ENCODE measurements around the gene MPDZ.

MPDZ gene

DNA sequence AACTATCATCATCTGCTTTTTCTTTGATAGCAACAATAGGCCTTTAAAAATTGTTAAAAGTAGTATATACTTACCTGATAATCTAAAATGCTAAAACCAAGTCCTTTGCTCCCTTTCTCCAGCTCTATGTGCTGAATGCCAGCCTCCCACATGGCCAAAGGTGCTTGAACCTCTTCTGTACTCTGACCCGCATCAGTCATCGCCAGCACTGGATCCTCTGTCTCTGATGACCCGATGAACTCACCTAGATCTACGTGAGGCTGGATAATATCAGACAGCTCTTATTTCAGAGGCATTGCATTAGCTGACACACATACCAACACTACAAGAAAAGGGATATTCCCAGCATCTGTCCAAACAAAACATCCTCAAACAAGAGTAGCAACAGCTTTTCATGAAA, 89.5 kb downstream of the MPDZ start:
- in situ Hi-C loops (cut with MboI; ENCODE audit: low pct_unique_long_range_greater_than_20kb, low sequenced_read_pairs), result no loop called here
- DNase-seq, result no peak

DNA sequence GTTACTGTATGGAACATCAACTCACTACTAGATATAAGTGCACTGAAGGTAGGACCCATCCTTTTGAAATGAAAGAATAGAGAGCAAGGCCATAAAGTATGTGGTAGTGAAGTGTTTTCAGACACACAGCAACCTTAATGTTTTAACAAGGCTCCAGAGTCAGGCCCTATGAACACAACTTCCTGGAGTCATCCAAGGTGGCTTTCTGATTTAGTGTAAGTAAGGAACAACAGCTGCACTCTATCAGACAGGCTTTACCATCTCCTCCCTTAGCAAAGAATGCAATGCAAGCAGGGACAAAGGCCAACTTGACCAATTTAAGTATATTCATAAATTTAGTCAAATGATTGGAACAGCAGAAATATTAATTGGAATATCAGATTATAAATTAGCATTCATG, 90.1 kb downstream of the MPDZ start:
- no peak for DNase-seq
- in situ Hi-C loops (cut with MboI; ENCODE audit: low pct_unique_long_range_greater_than_20kb, low sequenced_read_pairs), result no loop called here

DNA sequence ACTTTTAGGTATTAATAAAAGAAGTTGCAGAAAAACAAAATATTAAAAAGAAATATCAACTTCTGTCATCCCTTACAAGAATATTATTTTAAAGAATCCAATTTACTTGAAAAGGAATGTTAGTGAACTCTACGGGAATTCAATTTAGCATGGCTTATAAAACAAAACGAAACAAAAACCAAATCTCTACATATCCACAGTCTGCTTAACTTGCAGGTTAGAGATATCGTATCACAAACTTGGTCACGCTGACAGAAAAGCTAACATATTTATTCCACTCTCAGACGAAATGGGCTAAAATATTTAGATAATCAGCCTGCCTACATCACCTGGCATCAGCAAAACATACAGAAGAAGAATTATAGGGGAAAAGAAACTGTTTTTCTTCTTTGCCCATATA, 92.7 kb downstream of the MPDZ start:
- in situ Hi-C loops (cut with MboI; ENCODE audit: low pct_unique_long_range_greater_than_20kb, low sequenced_read_pairs), result no loop called here
- DNase-seq, result no peak

DNA sequence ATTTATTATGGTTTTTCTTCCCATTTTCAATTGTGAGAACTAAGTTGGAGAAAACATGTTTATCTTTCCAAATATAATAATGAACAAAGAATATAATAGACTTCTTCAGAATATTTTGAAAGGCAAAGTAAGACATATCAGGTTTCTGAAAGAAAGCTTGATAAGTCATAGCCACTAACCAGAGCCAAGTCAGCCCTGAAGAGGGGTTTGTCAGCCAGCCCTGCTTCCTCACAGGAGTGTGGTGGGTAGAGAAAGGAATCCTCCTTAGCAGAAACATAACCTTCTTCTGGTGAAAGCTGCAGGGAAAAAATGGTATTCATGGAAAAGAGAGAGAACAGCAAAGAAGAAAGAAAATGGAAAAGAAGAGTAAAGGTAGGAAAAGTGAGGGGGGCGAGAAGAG, 93.4 kb downstream of the MPDZ start:
- in situ Hi-C loops (cut with MboI; ENCODE audit: low pct_unique_long_range_greater_than_20kb, low sequenced_read_pairs), result no loop called here
- DNase-seq, result no peak

DNA sequence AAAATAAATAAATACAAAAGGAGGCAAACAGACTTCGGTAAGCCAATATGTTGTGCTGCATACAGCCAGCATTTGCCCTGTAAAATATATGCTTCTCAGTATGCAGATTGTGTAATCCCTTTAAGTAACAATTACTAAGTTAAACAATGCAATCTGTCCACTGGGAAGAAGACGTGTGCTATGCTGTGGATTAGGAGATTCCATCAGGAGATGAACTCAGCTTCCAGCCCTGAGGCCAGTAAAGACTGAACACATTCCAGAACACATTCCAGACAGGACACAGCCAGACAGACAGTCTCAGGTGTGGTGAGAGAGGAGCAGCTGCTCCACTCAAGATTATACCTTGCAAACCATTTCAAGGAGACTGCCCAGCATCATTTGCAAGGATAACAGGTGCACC, 97.8 kb downstream of the MPDZ start:
- no peak for DNase-seq
- in situ Hi-C loops (cut with MboI; ENCODE audit: low pct_unique_long_range_greater_than_20kb, low sequenced_read_pairs), result no loop called here

DNA sequence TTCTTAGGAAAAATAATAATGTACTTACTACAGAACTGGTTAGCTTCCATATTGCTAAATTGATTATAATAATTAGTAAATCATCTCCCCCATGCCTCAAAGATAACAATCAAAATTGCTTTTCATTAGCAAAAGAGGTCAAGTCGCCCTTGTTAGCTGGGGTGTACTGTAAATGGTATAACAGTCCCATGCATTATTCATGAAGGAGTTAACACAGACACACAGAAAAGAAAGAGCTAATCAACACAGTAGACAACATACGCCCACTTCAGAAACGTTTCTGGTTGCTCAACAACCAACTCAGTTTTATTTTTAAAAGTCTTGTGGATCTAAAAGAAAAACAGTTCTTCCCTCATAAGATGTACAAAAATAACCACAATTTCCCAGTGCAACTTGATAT, 100.2 kb downstream of the MPDZ start:
- DNase-seq, result no peak
- in situ Hi-C loops (cut with MboI; ENCODE audit: low pct_unique_long_range_greater_than_20kb, low sequenced_read_pairs), result no loop called here

DNA sequence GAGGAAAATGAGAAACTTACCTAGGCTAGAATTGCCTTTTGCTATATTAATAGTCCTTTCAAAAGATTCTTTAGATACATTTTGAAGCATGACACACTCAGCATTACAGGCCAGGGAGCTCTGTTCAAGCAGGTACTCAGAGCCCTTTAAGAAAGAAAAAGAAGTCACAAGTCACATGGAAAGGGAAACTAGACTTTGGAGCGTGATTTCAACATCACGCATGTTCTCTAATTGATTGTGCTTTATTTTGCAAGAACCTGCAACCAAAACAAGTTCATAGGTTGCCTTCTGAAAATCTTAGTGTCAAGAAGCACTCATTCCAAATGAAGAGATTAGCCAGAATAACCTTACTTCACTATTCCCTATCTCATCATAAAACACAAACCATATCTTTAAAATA, 103.8 kb downstream of the MPDZ start:
- no peak for DNase-seq
- in situ Hi-C loops (cut with MboI; ENCODE audit: low pct_unique_long_range_greater_than_20kb, low sequenced_read_pairs), result no loop called here

DNA sequence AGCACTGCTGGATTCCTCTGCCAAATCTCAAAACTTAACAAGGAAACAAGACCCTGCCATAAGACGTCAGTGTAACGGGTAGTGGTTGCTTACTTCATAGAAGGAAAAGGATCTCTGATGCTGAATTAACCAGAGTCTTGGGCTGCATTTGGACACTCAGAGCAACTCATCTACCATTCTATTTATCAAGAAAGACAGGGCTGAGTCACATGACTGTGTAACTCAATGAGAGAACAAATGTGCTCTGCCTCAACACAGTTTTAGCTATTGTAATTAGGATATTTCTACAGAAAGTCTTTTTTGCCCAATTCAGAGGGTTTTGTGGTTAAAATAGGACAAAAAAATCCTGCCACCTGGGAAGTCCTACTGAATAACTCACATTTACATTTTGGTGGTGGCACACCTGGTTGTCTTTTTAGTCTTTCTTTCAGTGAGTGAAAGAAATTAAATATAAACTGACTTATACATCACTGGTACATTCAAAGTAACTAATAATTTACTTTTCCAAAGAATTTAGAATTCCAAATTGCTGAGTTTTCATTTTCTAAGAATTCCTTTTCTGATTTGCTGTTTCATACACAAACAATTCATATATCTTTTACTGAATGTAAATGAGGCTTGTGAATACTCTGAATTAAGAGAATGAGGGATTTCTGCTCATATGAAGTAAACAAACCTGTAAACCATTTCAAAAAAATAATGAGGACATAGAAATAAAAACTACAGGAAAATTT, 104.4 kb downstream of the MPDZ start:
- in situ Hi-C loops (cut with MboI; ENCODE audit: low pct_unique_long_range_greater_than_20kb, low sequenced_read_pairs), result no loop called here

DNA sequence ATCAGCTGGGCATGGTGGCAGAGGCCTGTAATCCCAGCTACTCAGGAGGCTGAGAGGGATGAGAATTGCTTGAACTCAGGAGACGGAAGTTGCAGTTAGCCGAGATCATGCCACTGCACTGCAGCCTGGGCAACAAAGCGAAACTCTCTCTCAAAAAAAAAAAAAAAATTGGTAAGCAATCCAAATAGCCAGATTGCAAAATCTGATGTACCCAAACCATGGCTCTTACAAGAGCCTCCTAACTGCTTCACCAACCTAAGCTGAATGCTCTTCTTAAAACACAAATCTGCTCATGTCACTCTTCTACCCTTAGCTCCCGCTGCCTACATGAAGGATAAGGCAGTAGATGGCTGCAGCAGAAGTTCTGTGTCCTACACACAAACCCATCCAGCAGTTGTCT, 105.9 kb downstream of the MPDZ start:
- no peak for DNase-seq
- in situ Hi-C loops (cut with MboI; ENCODE audit: low pct_unique_long_range_greater_than_20kb, low sequenced_read_pairs), result no loop called here

More for the DNA sequence above, 104.4 kb downstream of the MPDZ start:
- DNase-seq, result no peak

DNA sequence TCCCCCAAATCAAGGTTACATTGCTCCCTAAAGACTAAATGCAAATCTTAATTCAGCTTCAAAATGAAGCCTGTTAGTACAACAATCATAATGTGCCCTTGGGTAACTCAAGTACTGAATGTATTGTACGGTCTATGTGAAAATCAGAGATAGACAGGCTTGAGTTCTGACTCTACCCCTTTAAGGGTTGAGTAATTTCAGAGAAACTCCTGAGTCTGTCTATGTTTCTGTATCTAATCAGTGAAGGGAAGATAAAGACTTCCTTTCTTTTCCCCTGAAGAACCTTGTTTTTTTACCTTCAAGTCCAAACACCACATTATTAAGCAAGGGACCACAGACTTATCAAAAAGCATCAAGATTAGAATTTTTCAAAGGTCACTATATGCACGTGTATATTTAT, 108.2 kb downstream of the MPDZ start:
- DNase-seq, result no peak
- in situ Hi-C loops (cut with MboI; ENCODE audit: low pct_unique_long_range_greater_than_20kb, low sequenced_read_pairs), result no loop called here

DNA sequence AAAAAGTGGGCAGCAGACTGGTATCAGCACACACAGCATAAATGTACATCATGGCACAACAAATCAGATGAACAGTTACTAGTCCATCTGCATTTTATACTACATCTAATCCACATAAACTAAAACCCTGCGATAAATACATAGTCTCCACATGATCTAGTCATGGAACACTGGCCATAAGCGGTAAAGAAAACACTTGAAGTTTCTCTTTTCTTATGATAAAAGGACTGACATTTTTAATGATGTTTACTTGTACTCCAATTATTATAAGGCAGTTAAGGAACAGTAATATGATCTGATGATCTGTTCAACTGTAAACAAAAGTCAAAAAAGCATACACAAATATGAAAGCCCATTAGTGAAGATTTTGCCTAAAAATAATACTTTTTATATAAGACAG, 112.5 kb downstream of the MPDZ start:
- no peak for DNase-seq
- in situ Hi-C loops (cut with MboI; ENCODE audit: low pct_unique_long_range_greater_than_20kb, low sequenced_read_pairs), result no loop called here

DNA sequence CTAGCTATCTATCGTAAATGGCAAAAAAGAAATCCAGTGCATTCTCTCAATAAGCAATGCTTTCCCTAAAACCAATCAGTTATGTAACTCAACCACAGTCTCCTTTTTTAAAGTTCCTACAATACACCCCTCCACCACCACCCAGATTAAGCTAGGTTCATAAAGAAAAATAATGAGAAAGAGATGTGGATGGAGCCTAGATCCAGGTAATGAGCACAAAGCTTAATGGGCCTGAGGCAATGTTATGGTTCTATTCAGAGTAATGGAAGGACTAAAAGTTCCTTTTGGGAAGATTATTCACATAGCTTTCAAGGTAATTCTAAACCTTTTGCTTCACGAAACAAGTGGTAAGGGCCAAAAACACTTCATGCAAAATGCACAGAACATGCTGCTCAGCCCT, 113.5 kb downstream of the MPDZ start:
- in situ Hi-C loops (cut with MboI; ENCODE audit: low pct_unique_long_range_greater_than_20kb, low sequenced_read_pairs), result no loop called here
- no peak for DNase-seq

DNA sequence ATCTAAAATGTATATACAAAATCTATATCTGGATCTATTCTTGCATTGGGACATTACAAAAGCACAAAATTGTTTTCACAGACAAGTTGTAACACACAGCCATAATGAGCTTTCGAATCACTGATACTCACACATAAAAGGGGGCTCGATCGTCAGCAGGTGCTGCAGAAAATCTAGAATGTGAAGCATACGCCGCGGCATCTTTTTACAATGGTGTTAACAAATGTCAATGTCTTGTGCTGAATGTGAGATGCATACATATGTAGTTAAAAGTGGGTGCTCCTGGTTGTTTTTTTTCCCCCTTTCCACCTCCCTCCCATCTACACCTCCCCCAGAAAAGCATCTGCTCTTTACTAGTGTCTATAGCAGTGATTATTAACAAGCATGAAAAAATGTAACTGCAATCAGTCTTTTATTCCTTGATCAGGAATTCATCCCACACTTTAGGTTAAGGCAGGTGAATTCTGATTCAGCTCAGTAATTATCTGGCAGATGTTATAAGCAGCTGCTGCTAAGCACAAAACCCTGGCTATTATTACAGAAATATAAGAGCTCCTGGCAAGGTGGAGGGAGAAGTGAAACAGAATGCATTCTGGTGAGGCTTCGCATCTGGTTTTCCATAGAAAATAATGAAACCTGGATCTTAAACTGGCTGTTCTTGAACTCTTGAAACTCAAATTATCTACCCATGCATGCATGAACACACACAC, 114.1 kb downstream of the MPDZ start:
- in situ Hi-C loops (cut with MboI; ENCODE audit: low pct_unique_long_range_greater_than_20kb, low sequenced_read_pairs), result no loop called here
- no peak for DNase-seq

DNA sequence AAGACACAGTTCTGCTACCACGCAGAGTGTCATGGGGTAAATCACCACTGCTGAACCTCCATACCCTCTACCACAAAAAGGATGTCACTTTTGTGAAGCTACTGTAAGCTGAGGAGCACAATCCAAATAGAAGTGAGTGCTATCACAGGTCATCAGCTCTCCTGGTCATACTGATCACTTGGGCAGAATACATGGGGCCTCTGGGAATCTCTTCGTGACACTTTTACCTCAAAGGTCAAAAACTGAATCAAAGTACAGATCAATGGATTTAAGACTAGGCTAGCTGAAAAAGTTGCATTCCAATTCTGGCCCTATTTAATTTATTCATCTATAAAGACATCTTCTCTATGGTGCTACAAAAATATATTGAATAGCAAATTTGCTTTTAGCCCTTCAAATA, 115.5 kb downstream of the MPDZ start:
- DNase-seq, result no peak
- in situ Hi-C loops (cut with MboI; ENCODE audit: low pct_unique_long_range_greater_than_20kb, low sequenced_read_pairs), result no loop called here

DNA sequence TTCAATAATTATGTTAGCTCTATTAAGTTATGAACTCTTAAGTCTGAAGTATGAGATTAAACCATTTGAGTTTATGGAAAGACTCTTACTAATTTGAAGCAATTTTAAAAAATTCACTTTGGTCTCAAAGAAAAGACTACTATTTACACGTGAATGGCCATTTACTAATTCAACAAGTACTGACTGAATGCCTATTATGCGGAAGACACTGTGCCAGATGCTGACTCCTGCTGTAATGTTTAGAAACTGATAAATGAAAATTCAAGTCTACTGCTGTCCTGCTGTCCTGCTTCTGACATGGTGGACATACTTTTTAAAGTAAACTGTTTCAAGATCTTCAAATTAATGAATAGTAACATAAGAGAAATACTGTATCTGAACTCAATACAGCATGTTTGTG, 116.2 kb downstream of the MPDZ start:
- no peak for DNase-seq
- in situ Hi-C loops (cut with MboI; ENCODE audit: low pct_unique_long_range_greater_than_20kb, low sequenced_read_pairs), result no loop called here

DNA sequence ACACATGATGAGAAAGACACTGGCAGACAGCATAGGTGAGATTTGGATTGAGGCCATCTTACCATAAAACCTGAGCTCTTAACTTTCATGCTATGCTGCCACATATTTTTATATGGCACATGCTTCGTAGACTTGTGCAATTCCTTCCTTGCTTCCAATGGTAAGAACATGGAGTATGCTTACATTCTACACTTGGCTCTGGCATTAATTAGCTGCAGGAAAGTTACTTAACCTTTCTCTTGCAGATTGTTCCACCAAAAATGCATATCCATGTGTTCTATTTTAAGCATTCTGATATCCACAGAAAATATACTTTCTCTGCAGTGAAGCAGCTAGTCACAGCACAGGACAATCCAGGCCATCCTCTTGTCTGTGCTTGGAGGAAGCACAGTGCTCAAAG, 119.4 kb downstream of the MPDZ start:
- DNase-seq, result no peak
- in situ Hi-C loops (cut with MboI; ENCODE audit: low pct_unique_long_range_greater_than_20kb, low sequenced_read_pairs), result no loop called here

DNA sequence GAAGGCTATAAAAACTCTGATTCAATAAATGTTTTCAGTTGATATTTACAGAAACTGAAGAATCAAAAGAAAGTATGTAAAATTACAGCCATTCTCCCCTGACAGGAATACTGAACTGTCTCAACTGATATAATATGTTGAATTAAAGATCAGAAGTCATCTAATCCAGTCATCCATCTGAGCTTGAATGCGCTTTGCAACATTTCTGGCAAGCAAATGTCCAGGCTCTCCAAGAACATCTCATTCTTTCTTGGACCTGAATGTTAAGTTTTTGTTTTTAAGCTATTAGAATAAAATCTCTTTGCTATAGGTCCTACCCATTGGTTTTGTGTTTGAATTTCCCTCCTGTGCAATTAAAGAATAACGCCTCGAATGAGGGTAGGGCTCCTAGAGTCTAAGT, 120.5 kb downstream of the MPDZ start:
- in situ Hi-C loops (cut with MboI; ENCODE audit: low pct_unique_long_range_greater_than_20kb, low sequenced_read_pairs), result no loop called here
- no peak for DNase-seq

DNA sequence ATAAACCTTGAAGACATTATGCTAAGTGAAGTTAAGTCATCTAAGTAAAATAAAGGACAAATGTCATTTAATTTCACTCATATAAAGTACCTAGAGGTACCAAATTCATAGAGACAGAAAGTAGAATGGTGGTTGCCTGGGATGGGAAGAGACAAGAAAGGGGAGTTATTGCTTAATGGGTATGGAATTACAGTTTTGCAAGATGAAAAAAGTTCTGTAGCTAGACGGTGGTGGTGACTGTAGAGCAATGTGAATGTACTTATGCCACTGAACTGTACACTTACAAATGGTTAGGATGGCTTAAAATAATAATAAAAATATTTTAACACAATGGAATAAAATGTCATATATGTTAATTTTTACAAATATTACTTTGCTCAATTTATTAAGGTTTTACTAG, 128.0 kb downstream of the MPDZ start:
- no peak for DNase-seq
- in situ Hi-C loops (cut with MboI; ENCODE audit: low pct_unique_long_range_greater_than_20kb, low sequenced_read_pairs), result no loop called here

DNA sequence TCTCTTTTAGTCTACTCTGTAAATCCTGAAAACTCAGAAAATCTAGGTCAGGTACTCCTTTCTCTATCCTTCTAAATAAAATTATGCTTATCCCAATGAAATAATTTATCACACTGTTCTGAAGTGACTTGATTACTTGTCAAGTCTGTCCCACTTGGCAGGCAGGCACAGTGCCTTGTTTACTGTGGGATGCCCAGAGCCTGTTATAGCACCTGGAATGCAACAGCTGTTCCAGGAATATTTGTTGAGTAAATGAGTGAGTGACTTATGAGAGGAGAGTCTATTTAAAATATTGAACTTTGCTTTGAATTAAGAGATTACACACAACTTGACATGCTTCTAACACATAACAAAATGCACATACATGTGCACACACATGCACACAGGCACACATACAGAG, 130.0 kb downstream of the MPDZ start:
- in situ Hi-C loops (cut with MboI; ENCODE audit: low pct_unique_long_range_greater_than_20kb, low sequenced_read_pairs), result no loop called here
- DNase-seq, result no peak

DNA sequence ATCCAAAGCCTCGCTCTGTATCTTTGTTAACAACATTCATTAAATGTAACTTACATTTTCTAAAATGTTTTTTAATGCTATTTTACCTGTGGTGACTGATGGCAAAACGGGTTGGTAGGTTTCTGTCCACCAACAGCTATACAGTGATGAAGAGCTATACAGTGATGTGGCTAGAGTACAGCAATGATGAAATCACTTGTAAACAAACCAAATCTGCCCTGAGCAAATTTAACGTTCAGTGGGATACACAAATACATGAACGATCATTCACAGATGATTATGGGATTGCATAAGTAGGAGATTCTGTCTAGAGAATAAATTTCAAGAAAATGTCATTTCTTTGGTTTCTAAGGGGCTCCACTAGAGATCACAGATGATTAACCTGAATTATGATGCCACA, 132.7 kb downstream of the MPDZ start:
- in situ Hi-C loops (cut with MboI; ENCODE audit: low pct_unique_long_range_greater_than_20kb, low sequenced_read_pairs), result no loop called here
- DNase-seq, result no peak

DNA sequence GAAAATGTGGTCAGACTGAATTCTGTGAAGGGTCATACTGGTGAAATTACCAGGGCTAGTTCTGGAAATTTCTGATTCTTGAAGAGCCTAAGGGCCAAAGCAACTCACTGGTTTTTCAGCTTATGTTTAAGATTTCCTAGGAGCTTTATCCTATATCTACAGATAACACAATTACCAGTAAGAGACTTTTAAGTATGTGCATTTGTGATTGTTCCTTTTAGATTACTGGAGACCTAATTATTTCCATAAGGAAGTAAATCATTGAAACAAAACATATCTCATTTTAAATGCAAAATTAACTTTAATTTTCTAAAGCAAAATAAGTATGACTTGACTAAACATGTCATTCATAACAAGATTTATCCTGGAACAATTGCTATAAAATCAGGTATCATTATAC, 134.2 kb downstream of the MPDZ start:
- in situ Hi-C loops (cut with MboI; ENCODE audit: low pct_unique_long_range_greater_than_20kb, low sequenced_read_pairs), result no loop called here
- DNase-seq, result no peak
